Gastroesophageal sphincter (tissue), 3 donors: Measurements from ENCODE around the gene NFAT5.
"Not testable (repeated sequence)": the region's sequence is repeated elsewhere in the genome, so short reads cannot be mapped to it uniquely, and the experiment has no call there.

Source experiments
- EP300 ChIP-seq: sonication (generic); formaldehyde crosslinking; IDR thresholded peaks from one replicate; pipeline ENCODE4 v1.6.1; 2017; ENCODE audit warnings: antibody characterized with exemption, mild to moderate bottlenecking
- POLR2A ChIP-seq, 2 donors: fragments of 450-650 bp; IDR thresholded peaks; one replicate each; pipeline ENCODE4 v1.6.1; 2017; ENCODE audit warnings: antibody characterized with exemption in 2 of 2, mild to moderate bottlenecking in 2 of 2, moderate library complexity in 1 of 2
- POLR2AphosphoS5 ChIP-seq: sonication (generic); formaldehyde crosslinking; IDR thresholded peaks from one replicate; pipeline ENCODE4 v1.6.1; 2017; ENCODE audit warnings: antibody characterized with exemption
- TF ChIP-seq, protein P1 (sequence below), 4 experiments: fragments of 200-600 bp in 2 of 4; fragments of 450-650 bp in 2 of 4; sonication (generic) in 1 of 4; IDR thresholded peaks; one replicate each; pipeline ENCODE4 v1.5.1; 2017 to 2019; ENCODE audit warnings: antibody characterized with exemption in 4 of 4, mild to moderate bottlenecking in 2 of 4, moderate library complexity in 2 of 4

DNA sequence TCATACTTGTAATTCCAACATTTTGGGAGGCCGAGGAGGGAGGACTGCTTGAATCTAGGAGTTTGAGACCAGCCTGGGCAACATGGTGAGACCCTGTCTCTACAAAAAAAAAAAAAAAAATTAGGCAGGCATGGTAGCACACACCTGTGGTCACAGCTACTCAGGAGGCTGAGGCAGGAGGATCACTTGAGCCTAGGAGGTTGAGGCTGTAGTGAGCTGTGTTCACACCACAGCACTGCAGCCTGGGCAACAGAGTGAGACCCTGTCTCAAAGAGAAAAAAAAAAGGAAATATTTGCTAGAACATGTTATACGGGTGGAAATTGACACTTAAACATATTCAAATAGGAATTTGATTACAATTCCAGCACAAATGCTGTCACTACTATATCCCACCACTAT is 4.4 kb upstream of the NFAT5 start:
- TF ChIP-seq, protein P1, sequence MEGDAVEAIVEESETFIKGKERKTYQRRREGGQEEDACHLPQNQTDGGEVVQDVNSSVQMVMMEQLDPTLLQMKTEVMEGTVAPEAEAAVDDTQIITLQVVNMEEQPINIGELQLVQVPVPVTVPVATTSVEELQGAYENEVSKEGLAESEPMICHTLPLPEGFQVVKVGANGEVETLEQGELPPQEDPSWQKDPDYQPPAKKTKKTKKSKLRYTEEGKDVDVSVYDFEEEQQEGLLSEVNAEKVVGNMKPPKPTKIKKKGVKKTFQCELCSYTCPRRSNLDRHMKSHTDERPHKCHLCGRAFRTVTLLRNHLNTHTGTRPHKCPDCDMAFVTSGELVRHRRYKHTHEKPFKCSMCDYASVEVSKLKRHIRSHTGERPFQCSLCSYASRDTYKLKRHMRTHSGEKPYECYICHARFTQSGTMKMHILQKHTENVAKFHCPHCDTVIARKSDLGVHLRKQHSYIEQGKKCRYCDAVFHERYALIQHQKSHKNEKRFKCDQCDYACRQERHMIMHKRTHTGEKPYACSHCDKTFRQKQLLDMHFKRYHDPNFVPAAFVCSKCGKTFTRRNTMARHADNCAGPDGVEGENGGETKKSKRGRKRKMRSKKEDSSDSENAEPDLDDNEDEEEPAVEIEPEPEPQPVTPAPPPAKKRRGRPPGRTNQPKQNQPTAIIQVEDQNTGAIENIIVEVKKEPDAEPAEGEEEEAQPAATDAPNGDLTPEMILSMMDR (IDR thresholded peaks at IDR 0.05) = not testable (repeated sequence)
- TF ChIP-seq EP300; POLR2A (IDR thresholded peaks at IDR 0.05); POLR2AphosphoS5: not testable (repeated sequence)
